HT1080 (cell line): ENCODE data around the gene EPHB2. TPM values are rescaled to one million over a fixed set of nuclear protein-coding genes. Genes with fewer than 3 reads are reported as not detected.

Experiments
- DNase-seq: peaks from one replicate; pipeline ENCODE4 v3.0.0-alpha.2; 2015; ENCODE audit warnings: low read depth
- total RNA-seq: library from RNA; depleted of rRNA; stranded (reverse); fragments of >200 nt; shearing (Covaris generic); gene quantifications from 2 replicates; pipeline ENCODE4 v1.2.3, GENCODE V29; 2014

The EPHB2 gene
- total RNA-seq, 1 experiment from 2014 or later, result 90.3 TPM

DNA sequence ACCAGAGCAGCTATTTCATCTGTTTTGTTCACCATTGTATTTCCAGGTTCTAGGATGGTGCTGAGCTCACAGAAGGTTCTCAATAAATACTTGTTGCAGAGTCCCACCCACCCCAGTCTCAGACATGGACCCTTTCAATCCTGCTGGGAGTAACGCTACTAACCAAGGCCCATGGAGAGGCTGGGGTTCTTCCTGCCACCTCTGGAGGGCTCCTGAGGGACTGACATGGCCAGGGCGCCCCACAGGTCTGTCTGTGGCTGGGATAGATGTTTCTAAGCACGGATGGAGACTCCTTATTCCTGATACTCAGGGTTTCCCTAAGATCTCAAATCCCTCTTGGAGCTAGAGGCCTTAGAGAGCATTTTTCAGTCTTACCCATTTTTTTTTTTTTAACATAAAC is 87.4 kb downstream of the EPHB2 start:
- DNase-seq, result no peak

GRCh38 chr1:22799971-22800370 is 89.3 kb downstream of the EPHB2 start:
- DNase-seq, result no peak

- no peak for DNase-seq
Measured at GRCh38 chr1:22800629-22801028, 90.0 kb downstream of the EPHB2 start.

GRCh38 chr1:22801347-22801746 is 90.7 kb downstream of the EPHB2 start:
- DNase-seq, result no peak

GRCh38 chr1:22801761-22802160 is 91.1 kb downstream of the EPHB2 start:
- DNase-seq, result no peak

DNA sequence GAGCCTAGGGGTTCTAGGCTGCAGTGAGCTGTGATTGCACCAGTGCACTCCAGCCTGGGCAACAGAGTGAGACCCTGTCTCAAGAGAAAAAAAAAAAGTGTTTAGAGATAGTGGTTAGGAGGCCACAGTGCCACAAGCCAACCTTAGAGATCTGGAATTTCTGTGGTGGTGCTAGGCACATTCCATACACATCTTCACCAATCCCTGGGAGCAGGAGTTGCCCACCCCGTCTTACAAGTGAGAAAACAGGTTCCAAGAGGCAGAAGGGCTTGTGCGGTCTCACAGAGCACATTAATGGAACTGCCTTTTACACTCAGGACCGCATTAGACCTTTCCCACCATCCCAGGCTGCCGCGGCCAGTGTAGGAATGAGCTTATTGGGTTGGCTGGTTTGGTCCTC is 93.2 kb downstream of the EPHB2 start:
- no peak for DNase-seq

- no peak for DNase-seq
Measured at GRCh38 chr1:22804406-22804805, 93.8 kb downstream of the EPHB2 start.

- no peak for DNase-seq
Measured at GRCh38 chr1:22804969-22805671, 94.5 kb downstream of the EPHB2 start.

GRCh38 chr1:22805672-22806038 is 95.0 kb downstream of the EPHB2 start:
- DNase-seq, result no peak

- no peak for DNase-seq
Measured at GRCh38 chr1:22806584-22806983, 95.9 kb downstream of the EPHB2 start.

GRCh38 chr1:22807340-22807739 is 96.7 kb downstream of the EPHB2 start:
- DNase-seq, result no peak

DNA sequence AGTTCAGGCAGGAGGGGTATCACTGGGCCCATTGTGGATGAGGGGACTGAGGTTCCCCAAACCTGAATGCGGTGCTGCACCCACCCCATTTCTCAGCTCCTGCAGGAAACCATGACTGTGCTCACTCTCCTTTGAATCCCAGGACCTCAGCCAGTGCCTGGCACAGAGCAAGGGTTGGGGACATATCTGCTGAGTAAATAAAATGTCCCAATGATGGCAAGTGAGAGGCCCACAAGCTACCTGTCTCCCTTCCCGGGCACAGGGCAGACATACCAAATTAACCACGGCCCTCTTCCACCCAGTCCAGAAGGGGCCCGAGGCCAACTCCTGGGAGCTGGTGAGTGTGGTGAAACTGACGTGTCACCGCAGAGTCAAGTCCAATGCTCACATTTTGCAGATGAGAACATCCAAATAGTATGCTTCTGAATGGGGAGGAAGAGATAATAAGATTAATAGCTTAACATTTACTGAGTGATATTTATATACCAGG is 97.6 kb downstream of the EPHB2 start:
- no peak for DNase-seq

- no peak for DNase-seq
Measured at GRCh38 chr1:22808676-22809483, 98.2 kb downstream of the EPHB2 start.

- no peak for DNase-seq
Measured at GRCh38 chr1:22809783-22810182, 99.1 kb downstream of the EPHB2 start.

DNA sequence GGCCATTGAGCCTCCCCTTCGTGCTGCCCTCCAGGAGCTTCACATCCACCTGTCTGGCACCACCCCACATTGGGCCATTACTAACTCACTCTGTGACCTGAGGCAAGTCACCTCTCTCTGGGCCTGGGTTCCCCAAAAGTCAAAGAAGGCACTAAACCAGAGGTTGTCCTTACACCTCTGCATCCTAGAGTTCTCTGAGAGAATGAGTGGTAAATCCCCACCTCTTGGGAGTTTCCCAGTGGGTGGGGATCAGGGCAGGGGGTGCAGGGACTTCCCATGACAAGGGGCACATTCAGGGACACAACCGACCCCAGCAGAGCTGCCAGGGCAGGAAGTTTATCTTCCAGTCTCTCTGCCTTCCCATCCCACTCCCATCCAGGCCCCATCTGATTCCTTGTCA is 99.7 kb downstream of the EPHB2 start:
- no peak for DNase-seq

- no peak for DNase-seq
Measured at GRCh38 chr1:22812092-22812880, 101.6 kb downstream of the EPHB2 start.

- no peak for DNase-seq
Measured at GRCh38 chr1:22812993-22813790, 102.6 kb downstream of the EPHB2 start.

- no peak for DNase-seq
Measured at GRCh38 chr1:22814176-22815042, 103.8 kb downstream of the EPHB2 start.

DNA sequence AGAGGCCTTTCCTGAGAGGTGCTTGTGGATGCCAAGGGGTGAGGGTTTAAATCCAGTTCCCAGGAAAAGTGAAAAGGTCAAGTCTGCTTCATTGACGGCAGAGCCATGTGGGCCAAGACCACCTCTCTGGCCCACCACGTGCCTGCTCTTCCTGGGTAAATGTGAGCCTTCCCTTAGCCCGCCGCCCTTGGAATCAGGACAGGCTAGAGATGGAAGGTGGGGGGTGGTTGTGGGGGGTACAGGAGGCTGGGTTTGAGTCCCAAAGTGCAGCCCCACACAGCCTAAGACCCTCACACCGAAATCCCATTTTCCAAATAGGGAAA is 104.4 kb downstream of the EPHB2 start:
- no peak for DNase-seq

DNA sequence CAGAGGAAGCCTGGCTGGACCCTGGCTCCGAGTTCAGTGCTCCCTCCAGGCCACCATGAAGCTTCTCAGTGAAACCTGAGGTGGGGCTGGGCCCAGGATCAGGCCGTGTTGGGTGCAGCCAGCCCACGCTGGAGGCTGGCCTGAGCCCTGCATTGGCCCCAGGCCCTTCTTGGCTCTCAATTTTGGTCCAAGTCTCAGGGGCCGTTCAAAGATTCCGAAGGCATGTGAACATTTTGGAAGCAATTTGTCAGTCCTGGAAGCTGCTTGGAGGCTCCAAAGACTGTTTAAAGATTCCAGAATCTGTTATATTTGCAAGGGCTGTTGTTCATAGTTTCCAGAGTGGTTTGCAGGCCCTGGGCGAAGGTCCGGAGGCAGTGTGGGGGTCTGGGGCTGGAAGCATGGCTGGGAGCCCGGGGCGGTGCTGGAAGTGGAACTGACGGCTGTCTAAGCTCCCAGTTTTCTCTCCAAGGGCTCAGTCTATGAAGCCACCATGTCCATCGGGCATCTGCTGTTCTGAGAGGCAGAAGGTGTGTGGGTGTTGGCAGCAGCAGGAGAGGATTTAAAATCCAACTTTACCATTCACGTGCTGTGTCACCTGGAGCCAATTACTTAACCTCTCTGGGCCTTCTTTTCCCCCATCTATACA is 104.9 kb downstream of the EPHB2 start:
- no peak for DNase-seq
